B cell (primary cell): Measurements from ENCODE around the gene GALM.

ENCODE experiments used
- EZH2 ChIP-seq: IDR thresholded peaks from 2 replicates; pipeline ENCODE4 v1.6.1; 2012; ENCODE audit warnings: borderline replicate concordance, low read depth, mild to moderate bottlenecking, moderate library complexity, low read length; ENCODE audit not compliant: insufficient read depth, poor library complexity, severe bottlenecking
- TF ChIP-seq, protein P1 (sequence below): fragments of 200-600 bp; IDR thresholded peaks from one replicate; pipeline ENCODE4 v1.8.0; 2022; ENCODE audit warnings: antibody characterized with exemption, mild to moderate bottlenecking

DNA sequence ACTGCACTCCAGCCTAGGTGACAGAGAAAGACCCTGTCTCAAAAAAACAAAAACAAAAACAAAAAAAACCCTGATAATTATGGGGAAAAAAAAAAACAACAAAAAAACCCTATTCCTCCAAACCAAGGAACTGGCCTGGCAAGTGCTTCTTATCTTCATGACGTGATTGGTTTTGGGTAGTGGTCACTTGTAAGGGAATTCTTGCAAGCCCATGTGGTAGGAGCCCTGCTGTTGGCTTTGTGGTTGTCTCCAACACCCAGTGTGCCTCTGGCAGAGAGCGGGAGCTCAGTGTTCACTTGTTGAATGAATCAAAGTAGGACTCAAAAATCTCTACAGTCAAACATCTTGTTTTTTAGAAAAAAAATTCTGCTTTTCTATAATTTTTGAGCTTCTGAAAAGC, 6.0 kb downstream of the GALM start:
- TF ChIP-seq, protein P1, sequence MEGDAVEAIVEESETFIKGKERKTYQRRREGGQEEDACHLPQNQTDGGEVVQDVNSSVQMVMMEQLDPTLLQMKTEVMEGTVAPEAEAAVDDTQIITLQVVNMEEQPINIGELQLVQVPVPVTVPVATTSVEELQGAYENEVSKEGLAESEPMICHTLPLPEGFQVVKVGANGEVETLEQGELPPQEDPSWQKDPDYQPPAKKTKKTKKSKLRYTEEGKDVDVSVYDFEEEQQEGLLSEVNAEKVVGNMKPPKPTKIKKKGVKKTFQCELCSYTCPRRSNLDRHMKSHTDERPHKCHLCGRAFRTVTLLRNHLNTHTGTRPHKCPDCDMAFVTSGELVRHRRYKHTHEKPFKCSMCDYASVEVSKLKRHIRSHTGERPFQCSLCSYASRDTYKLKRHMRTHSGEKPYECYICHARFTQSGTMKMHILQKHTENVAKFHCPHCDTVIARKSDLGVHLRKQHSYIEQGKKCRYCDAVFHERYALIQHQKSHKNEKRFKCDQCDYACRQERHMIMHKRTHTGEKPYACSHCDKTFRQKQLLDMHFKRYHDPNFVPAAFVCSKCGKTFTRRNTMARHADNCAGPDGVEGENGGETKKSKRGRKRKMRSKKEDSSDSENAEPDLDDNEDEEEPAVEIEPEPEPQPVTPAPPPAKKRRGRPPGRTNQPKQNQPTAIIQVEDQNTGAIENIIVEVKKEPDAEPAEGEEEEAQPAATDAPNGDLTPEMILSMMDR: no peak
- TF ChIP-seq EZH2: no peak
